ENCODE measurements around the gene CCDC33. TPM values are rescaled to one million over a fixed set of nuclear protein-coding genes. Genes with fewer than 3 reads are reported as not detected.

Gene CCDC33
- total RNA-seq, 1 experiment from 2014 or later, result 0.15 TPM

GRCh38 chr15:74322558-74323180, 86.5 kb downstream of the CCDC33 start:
- Histone ChIP-seq H3K36me3 (ENCODE audit: control insufficient read depth in 1 of 2, insufficient read depth in 2 of 2, low read length in 2 of 2) (no peaks in the 10 kb centered on the region), H3K9ac (ENCODE audit: low read length) (no peak overlapping the region), H3K4me1 (ENCODE audit: control insufficient read depth in 1 of 2, insufficient read depth in 2 of 2, low read length in 2 of 2) (no peaks in the 10 kb centered on the region; a peak in 1 of 4 replicates), H3K9me2 (ENCODE audit: insufficient read depth) (no peaks in the 10 kb centered on the region), H3K79me2 (ENCODE audit: insufficient read depth, low read length) (no peaks in the 10 kb centered on the region), H3K4me3 (replicated peaks in 1 of 2; ENCODE audit: low read depth in 1 of 2, low read length in 2 of 2) (no peak overlapping the region), H3K27me3 (ENCODE audit: insufficient read depth, low read length) (no peaks in the 10 kb centered on the region), H4K20me1 (ENCODE audit: insufficient read depth) (no peaks in the 10 kb centered on the region), H3K9me3 (ENCODE audit: control insufficient read depth in 1 of 2, insufficient read depth in 1 of 2, low read depth in 1 of 2, low read length in 2 of 2) (no peaks in the 10 kb centered on the region), H3K27ac (ENCODE audit: low read depth, low read length) (no peak overlapping the region), H2AFZ (ENCODE audit: low read depth, low read length, poor library complexity, severe bottlenecking) (peak overlapping the region; percentile 7), H3K4me2 (ENCODE audit: low read length) (no peak overlapping the region)
- DNase-seq (ENCODE audit: low read depth, low spot score), result peak; percentile 29
- BruUV-seq (replicated peaks), result no TSS peak
- no peak for TF ChIP-seq TCF7L2 (IDR thresholded peaks at IDR 0.05; ENCODE audit: borderline replicate concordance, extremely low read depth, insufficient read depth, insufficient read length)
- TF ChIP-seq, protein P1, sequence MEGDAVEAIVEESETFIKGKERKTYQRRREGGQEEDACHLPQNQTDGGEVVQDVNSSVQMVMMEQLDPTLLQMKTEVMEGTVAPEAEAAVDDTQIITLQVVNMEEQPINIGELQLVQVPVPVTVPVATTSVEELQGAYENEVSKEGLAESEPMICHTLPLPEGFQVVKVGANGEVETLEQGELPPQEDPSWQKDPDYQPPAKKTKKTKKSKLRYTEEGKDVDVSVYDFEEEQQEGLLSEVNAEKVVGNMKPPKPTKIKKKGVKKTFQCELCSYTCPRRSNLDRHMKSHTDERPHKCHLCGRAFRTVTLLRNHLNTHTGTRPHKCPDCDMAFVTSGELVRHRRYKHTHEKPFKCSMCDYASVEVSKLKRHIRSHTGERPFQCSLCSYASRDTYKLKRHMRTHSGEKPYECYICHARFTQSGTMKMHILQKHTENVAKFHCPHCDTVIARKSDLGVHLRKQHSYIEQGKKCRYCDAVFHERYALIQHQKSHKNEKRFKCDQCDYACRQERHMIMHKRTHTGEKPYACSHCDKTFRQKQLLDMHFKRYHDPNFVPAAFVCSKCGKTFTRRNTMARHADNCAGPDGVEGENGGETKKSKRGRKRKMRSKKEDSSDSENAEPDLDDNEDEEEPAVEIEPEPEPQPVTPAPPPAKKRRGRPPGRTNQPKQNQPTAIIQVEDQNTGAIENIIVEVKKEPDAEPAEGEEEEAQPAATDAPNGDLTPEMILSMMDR (IDR thresholded peaks at IDR 0.05 in 2 of 3, conservative IDR thresholded peaks at IDR 0.05 in 1 of 3; ENCODE audit: borderline replicate concordance in 1 of 3, insufficient read depth in 1 of 3, low read depth in 2 of 3, low read length in 2 of 3), result peak; percentile 90 to 93 (median 93)
- no peak for TF ChIP-seq MAX (IDR thresholded peaks at IDR 0.05)
- TF ChIP-seq RAD21 (IDR thresholded peaks at IDR 0.05; ENCODE audit: low read depth), result peak; percentile 94
- no peak for TF ChIP-seq REST (IDR thresholded peaks at IDR 0.05; ENCODE audit: low read depth)
- no peak for TF ChIP-seq EZH2phosphoT487 (IDR thresholded peaks at IDR 0.05; ENCODE audit: borderline replicate concordance)
- TF ChIP-seq SP1 (IDR thresholded peaks at IDR 0.05; ENCODE audit: low read depth), result no peak
- CTCF ChIA-PET, result interaction anchor here (0.6 to 6.7 kb wide), 14 partner anchors 8 to 952 kb away, joined by 3 to 126 read pairs (median 4); no protein-coding TSS in a partner anchor
- RAD21 ChIA-PET (ENCODE audit: low non-redundant PET in 1 of 2, low total read pairs in 2 of 2, uncharacterized antibody in 2 of 2, unreplicated experiment in 2 of 2), result interaction anchor here (0.9 to 1.4 kb wide), 7 partner anchors 11 to 350 kb away, joined by 3 to 8 read pairs (median 5); no protein-coding TSS in a partner anchor
- intact Hi-C loops (cut with micrococcal nuclease), result loop anchor here (1.0 kb wide), 1 partner anchor 349 kb away; no protein-coding TSS in a partner anchor
- ATAC-seq, result peak; percentile 93
- POLR2A ChIA-PET, result interaction anchor here (1.1 kb wide), 1 partner anchor 11 kb away, joined by 4 read pairs; no protein-coding TSS in a partner anchor

Measured in HCT116 (cell line).